Head of caudate nucleus (tissue), 42 donors: ENCODE results near the gene RAET1G.

Experiments used
- DNase-seq, 42 donors: peaks; one replicate each; pipeline versions ENCODE4 v3.0.0 to v3.0.0-alpha.2; 2020 to 2021; ENCODE audit warnings: mixed read lengths in 7 of 42
- intact Hi-C: fragments of 100-400 bp; cut with DNase I; formaldehyde crosslinking; loops from one replicate; pipeline ENCODE4 v1.15.0; 2022

The RAET1G gene

DNA sequence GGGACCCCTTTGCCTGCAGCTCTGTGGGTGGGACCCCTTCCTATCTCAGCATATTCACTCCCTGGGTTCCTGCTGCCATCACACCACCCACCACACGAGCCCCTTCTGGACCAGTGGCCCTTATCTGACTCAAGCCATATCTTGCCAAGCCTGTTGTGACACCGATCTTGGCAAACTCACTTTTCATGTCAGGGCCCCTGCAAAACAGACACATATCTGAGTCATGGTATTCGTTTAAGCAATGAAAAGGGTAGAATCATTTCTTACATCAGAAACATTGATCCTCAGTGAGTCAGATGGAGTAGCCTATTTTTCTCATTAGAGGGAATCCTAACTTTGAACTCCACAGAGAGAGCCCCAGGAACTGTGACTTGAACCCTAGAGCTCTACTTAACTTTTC lies 35.6 kb downstream of the RAET1G start:
- no peak for DNase-seq
- intact Hi-C loops: no loop called here

GRCh38 chr6:149885888-149886287 lies 37.0 kb downstream of the RAET1G start:
- intact Hi-C loops: no loop called here
- DNase-seq: no peak

GRCh38 chr6:149884617-149885016 lies 38.3 kb downstream of the RAET1G start:
- no peak for DNase-seq
- intact Hi-C loops: no loop called here

DNA sequence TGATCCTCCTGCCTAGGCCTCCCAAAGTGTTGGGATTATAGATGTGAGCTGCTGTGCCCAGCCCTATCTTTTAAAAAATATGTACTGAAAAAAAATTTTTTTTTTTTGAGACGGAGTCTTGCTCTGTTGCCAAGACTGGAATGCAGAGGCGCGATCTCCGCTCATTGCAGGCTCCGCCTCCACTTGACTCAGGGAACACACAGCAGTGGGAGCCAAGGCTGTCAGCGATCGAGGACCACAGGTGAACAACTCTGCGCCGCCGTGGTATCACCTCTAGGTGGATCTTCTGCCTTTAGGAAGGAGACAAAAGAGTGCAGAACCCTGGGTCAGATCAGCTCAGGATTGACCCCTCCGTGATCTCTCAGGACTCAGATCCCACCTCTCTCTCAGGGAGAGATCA lies 38.7 kb downstream of the RAET1G start:
- peak in 23 of 42 donors; percentile 10 to 61 (median 38) for DNase-seq
- intact Hi-C loops: no loop called here

- intact Hi-C loops: no loop called here
- DNase-seq: no peak
Observed at GRCh38 chr6:149881860-149882259, 41.1 kb downstream of the RAET1G start.

DNA sequence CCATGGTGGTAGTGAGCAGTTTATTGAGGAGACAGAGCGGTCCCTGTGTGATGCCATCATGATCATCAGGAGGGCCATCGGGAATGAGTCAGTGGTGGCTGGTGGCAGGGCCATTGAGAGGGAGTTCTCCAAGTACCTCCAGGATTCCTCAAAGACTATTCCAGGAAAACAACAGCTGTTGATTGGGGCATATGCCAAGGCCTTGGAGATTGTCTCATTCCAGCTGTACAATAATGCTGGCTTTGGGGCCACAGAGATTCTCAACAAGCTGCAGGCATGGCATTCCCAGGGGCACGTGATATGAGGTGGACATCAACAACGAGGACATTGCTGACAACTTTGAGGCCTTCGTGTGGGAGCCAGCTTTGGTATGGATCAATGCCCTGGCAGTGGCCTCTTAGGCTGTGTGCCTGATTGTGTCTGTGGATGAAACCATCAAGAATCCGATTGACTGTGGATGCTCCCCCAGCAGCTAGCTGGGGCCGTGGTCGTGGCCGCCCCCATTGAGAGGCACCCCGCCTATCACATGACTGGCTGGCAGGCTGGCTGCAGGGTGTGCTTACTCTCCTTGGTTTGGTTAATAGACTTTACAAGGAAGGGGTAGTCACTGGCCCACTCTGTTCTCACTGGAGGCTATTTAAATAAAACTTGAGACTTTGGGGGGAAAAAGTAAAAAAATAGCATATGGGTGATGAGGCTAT lies 41.7 kb downstream of the RAET1G start:
- intact Hi-C loops: no loop called here
- no peak for DNase-seq

- intact Hi-C loops: no loop called here
- no peak for DNase-seq
Observed at GRCh38 chr6:149877659-149878058, 45.3 kb downstream of the RAET1G start.

GRCh38 chr6:149876241-149876933 lies 46.5 kb downstream of the RAET1G start:
- no peak for DNase-seq
- intact Hi-C loops: no loop called here

DNA sequence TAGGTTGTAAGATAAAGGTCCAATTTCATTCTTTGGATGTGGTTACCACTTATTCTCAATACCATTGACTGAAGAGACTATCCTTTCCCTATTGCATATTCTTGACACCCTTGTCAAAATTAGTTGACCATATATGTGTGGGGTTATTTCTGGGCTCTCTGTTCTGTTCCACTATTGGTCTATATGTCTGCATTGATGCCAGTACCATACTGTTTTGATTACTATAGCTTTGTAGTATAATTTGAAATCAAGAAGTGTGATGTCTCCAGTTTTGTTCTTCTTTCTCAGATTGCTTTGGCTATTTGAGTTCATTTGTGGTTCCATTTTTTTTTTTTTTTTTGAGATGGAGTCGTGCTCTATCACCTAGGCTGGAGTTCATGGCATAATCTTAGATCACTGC lies 50.7 kb downstream of the RAET1G start:
- no peak for DNase-seq
- intact Hi-C loops: no loop called here

GRCh38 chr6:149871182-149871581 lies 51.7 kb downstream of the RAET1G start:
- intact Hi-C loops: no loop called here
- DNase-seq: no peak

- DNase-seq: no peak
- intact Hi-C loops: loop anchor here (5.0 to 10.0 kb wide), 2 partner anchors 37 to 305 kb away; partner anchors contain the start of gene GINM1
Observed at GRCh38 chr6:149869275-149869892, 53.5 kb downstream of the RAET1G start.

DNA sequence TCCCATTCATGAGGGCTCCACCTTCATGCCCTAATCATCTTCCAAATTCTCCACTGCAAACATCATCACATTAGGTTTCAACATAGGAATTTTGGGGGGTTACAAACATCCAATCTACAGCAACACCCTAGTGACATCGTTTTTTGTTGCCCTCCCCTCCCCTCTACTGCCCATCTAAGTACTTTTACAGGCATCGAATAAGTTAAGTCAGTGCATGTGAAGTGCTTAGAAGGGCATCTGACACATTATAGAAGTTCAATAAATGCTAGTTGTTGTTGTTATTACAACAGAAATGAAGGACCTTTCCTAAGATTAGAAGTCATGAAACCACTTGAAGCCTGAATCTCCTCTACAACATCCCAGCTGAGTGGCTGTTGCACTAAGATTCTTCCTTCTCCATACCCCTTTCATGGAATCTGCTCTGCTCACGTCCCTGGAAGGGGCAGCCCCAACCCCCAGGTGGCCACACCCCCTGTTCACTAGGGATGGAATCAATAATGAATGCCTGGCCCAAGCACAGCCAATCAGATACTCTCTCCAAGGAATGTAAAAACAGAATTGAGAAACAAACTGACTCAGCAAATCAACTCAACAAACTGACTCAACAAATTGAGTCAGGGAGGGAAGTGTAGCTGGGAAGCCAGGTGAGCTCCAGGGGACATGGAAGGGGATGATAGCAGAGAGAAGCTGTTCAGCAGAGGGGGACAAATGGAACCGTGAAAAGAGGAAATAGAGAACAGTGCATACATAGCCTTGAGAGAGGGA lies 54.9 kb downstream of the RAET1G start:
- intact Hi-C loops: loop anchor here (5.0 to 10.0 kb wide), 2 partner anchors 36 to 303 kb away; partner anchors contain the start of gene GINM1
- DNase-seq: no peak
